Measurements from ENCODE around the gene NANOS3.

Gene NANOS3

GRCh38 chr19:13833330-13834243, 43.3 kb upstream of the NANOS3 start:
- H3K4me3 ChIP-seq (replicated peaks in 1 of 2; ENCODE audit: low read depth in 2 of 2, low read length in 2 of 2), result peak overlapping the region in 1 of 2 donors; percentile 17
- TF ChIP-seq CTCF (IDR thresholded peaks at IDR 0.05; ENCODE audit: low read depth, low read length), result peak; percentile 49
- peak; percentile 91 to 94 for DNase-seq (ENCODE audit: low read depth in 2 of 2)

GRCh38 chr19:13834244-13835069, 42.5 kb upstream of the NANOS3 start:
- DNase-seq (ENCODE audit: low read depth in 2 of 2), result peak; percentile 39 to 76
- no peak overlapping the region for H3K4me3 ChIP-seq (replicated peaks in 1 of 2; ENCODE audit: low read depth in 2 of 2, low read length in 2 of 2)
- TF ChIP-seq CTCF (IDR thresholded peaks at IDR 0.05; ENCODE audit: low read depth, low read length), result no peak

GRCh38 chr19:13835791-13836723, 40.9 kb upstream of the NANOS3 start:
- H3K4me3 ChIP-seq (replicated peaks in 1 of 2; ENCODE audit: low read depth in 2 of 2, low read length in 2 of 2), result peak overlapping the region in 1 of 2 donors; percentile 3
- DNase-seq (ENCODE audit: low read depth in 2 of 2), result peak; percentile 34 to 47
- no peak for TF ChIP-seq CTCF (IDR thresholded peaks at IDR 0.05; ENCODE audit: low read depth, low read length)

- TF ChIP-seq CTCF (IDR thresholded peaks at IDR 0.05; ENCODE audit: low read depth, low read length), result no peak
- peak overlapping the region; percentile 88 to 96 for H3K4me3 ChIP-seq (replicated peaks in 1 of 2; ENCODE audit: low read depth in 2 of 2, low read length in 2 of 2)
- DNase-seq (ENCODE audit: low read depth in 2 of 2), result peak in 1 of 2 donors; percentile 36
These were observed 38.4 kb upstream of the NANOS3 start for GRCh38 chr19:13838435-13839129.

GRCh38 chr19:13839130-13839937, 37.6 kb upstream of the NANOS3 start:
- H3K4me3 ChIP-seq (replicated peaks in 1 of 2; ENCODE audit: low read depth in 2 of 2, low read length in 2 of 2), result peak overlapping the region; percentile 88 to 96
- TF ChIP-seq CTCF (IDR thresholded peaks at IDR 0.05; ENCODE audit: low read depth, low read length), result no peak

More at GRCh38 chr19:13839130-13839937, 37.6 kb upstream of the NANOS3 start:
- DNase-seq (ENCODE audit: low read depth in 2 of 2), result peak; percentile 87 to 93
